Stimulated activated CD8-positive, alpha-beta memory T cell treated with anti-CD3 and anti-CD28 coated beads, Interleukin-7, amount 100 ng/mL, for 4 hours (primary cell): ENCODE measurements around the gene TTLL9.
"Not testable (repeated sequence)": the region's sequence is repeated elsewhere in the genome, so short reads cannot be mapped to it uniquely, and the experiment has no call there.

Source experiments
- DNase-seq, 2 donors: peaks; one replicate each; pipeline ENCODE4 v3.0.0-alpha.2; 2020; ENCODE audit warnings: low read depth in 2 of 2

Gene TTLL9

GRCh38 chr20:31917962-31918412 is 47.6 kb downstream of the TTLL9 start:
- DNase-seq: not testable (repeated sequence)

GRCh38 chr20:31918466-31919105 is 48.2 kb downstream of the TTLL9 start:
- DNase-seq: no peak

- no peak for DNase-seq
Measured at GRCh38 chr20:31919410-31920155, 49.1 kb downstream of the TTLL9 start.

GRCh38 chr20:31920275-31920855 is 49.9 kb downstream of the TTLL9 start:
- DNase-seq: no peak

GRCh38 chr20:31921480-31921879 is 51.0 kb downstream of the TTLL9 start:
- DNase-seq: not testable (repeated sequence)

- DNase-seq: no peak
Measured at GRCh38 chr20:31922181-31922580, 51.7 kb downstream of the TTLL9 start.

- DNase-seq: no peak
Measured at GRCh38 chr20:31922588-31922987, 52.2 kb downstream of the TTLL9 start.

GRCh38 chr20:31923388-31924331 is 53.2 kb downstream of the TTLL9 start:
- no peak for DNase-seq

GRCh38 chr20:31924561-31924960 is 54.1 kb downstream of the TTLL9 start:
- DNase-seq: no peak

- no peak for DNase-seq
Measured at GRCh38 chr20:31925631-31926030, 55.2 kb downstream of the TTLL9 start.

- DNase-seq: no peak
Measured at GRCh38 chr20:31926493-31926892, 56.1 kb downstream of the TTLL9 start.

GRCh38 chr20:31927627-31928159 is 57.3 kb downstream of the TTLL9 start:
- DNase-seq: no peak

- not testable (repeated sequence) for DNase-seq
Measured at GRCh38 chr20:31929631-31930030, 59.2 kb downstream of the TTLL9 start.

- DNase-seq: no peak
Measured at GRCh38 chr20:31930779-31931178, 60.3 kb downstream of the TTLL9 start.

- DNase-seq: no peak
Measured at GRCh38 chr20:31933698-31934097, 63.3 kb downstream of the TTLL9 start.

- DNase-seq: no peak
Measured at GRCh38 chr20:31934491-31934890, 64.1 kb downstream of the TTLL9 start.

GRCh38 chr20:31934968-31935764 is 64.7 kb downstream of the TTLL9 start:
- no peak for DNase-seq

GRCh38 chr20:31936420-31936819 is 66.0 kb downstream of the TTLL9 start:
- DNase-seq: no peak

- no peak for DNase-seq
Measured at GRCh38 chr20:31937820-31938219, 67.4 kb downstream of the TTLL9 start.

GRCh38 chr20:31939661-31940060 is 69.2 kb downstream of the TTLL9 start:
- DNase-seq: no peak

- no peak for DNase-seq
Measured at GRCh38 chr20:31943052-31943471, 72.6 kb downstream of the TTLL9 start.
